SU-DHL-6 (cell line): ENCODE data around the gene ZMIZ1.

Experiments
- EZH2phosphoT487 ChIP-seq: fragments of 200-600 bp; sonication (generic), shearing (Covaris generic); conservative IDR thresholded peaks from 2 replicates; pipeline ENCODE4 v1.6.1; 2018; ENCODE audit warnings: mild to moderate bottlenecking, antibody characterized with exemption, low read length, moderate library complexity, mixed read lengths
- TF ChIP-seq, protein P1 (sequence below): fragments of 200-600 bp; sonication (generic); IDR thresholded peaks from one replicate; pipeline ENCODE4 v1.5.1; 2017; ENCODE audit warnings: antibody characterized with exemption, mild to moderate bottlenecking, low read length, moderate library complexity; ENCODE audit not compliant: insufficient read depth, poor library complexity, severe bottlenecking

DNA sequence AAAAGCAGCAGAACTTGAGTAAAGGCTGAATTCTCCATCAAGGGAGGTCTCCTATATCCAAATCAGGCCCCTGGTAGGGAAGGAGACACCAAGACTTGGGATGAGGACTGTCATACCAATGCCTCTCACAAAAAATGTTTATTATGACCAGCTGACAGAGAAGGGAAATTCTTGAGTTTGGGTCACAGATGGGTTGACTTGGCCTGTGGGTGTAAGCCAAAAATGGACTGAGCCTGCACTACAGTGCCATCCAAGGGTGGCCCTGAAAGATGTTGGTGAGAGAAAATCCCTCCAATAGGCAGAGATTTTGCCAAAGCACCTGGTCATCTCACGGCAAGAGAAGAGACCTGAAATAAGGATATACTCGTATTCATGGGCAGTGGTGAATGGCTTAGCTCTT is 251.6 kb downstream of the ZMIZ1 start:
- TF ChIP-seq, protein P1, sequence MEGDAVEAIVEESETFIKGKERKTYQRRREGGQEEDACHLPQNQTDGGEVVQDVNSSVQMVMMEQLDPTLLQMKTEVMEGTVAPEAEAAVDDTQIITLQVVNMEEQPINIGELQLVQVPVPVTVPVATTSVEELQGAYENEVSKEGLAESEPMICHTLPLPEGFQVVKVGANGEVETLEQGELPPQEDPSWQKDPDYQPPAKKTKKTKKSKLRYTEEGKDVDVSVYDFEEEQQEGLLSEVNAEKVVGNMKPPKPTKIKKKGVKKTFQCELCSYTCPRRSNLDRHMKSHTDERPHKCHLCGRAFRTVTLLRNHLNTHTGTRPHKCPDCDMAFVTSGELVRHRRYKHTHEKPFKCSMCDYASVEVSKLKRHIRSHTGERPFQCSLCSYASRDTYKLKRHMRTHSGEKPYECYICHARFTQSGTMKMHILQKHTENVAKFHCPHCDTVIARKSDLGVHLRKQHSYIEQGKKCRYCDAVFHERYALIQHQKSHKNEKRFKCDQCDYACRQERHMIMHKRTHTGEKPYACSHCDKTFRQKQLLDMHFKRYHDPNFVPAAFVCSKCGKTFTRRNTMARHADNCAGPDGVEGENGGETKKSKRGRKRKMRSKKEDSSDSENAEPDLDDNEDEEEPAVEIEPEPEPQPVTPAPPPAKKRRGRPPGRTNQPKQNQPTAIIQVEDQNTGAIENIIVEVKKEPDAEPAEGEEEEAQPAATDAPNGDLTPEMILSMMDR = no peak
- no peak for TF ChIP-seq EZH2phosphoT487
